Glomerular visceral epithelial cell (primary cell): ENCODE measurements around the gene SLC22A12.

Experiments
- DNase-seq: peaks from one replicate; pipeline ENCODE4 v3.0.0-alpha.2; 2016; ENCODE audit errors: extremely low spot score

Gene SLC22A12

DNA sequence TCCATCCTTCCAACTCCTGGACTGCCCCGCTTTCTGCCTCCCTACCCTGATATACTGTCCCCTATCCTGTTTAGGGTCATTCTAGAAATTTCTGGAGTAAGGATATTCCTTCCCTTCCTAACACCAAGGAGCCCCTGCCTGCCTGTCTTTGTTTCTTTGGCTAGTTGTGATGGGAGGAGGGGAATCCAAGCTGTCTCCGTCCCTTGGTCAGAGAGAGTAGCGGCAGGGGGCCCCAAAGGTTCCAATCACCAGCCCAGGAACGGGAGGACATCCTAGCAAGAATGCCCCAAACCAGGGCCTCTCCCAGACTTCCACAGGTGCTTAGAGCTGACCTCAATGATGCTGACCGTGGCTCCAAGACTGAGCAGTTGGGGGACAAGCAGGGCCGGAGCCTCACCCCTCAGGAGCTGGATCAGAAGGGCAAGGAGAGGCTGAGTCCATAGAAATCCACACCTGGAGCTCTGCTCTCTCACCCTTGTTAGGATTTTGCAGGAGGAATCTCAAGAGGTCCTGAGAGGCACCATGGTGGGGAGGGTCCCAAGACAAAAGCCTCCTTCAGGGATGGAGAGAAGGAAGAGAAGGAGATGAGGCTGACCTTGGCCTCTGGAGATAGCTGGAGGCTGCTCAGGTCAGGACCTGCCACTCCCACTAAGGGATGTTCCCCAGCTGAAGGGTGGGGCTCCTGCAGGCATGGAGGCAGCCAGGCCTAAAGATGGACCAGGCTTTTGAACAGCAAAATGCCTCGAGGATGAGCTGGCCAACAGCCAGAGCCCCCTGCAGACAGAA lies 13.6 kb downstream of the SLC22A12 start:
- no peak for DNase-seq

DNA sequence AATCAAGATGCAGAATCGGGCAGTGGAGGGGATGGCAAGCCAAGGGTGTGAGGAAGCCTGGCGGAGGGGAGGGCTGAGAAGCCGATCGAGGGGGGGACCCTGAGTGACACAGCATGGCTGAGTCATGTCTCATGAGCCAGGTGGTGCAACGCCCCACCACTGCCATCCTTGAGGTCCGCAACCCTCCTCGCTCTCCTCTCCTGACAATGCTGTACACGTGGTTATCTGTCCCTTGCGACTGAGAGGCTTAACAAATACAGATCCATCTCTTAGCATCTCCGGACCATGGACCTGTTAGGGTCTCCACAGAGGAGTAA lies 14.2 kb downstream of the SLC22A12 start:
- no peak for DNase-seq

DNA sequence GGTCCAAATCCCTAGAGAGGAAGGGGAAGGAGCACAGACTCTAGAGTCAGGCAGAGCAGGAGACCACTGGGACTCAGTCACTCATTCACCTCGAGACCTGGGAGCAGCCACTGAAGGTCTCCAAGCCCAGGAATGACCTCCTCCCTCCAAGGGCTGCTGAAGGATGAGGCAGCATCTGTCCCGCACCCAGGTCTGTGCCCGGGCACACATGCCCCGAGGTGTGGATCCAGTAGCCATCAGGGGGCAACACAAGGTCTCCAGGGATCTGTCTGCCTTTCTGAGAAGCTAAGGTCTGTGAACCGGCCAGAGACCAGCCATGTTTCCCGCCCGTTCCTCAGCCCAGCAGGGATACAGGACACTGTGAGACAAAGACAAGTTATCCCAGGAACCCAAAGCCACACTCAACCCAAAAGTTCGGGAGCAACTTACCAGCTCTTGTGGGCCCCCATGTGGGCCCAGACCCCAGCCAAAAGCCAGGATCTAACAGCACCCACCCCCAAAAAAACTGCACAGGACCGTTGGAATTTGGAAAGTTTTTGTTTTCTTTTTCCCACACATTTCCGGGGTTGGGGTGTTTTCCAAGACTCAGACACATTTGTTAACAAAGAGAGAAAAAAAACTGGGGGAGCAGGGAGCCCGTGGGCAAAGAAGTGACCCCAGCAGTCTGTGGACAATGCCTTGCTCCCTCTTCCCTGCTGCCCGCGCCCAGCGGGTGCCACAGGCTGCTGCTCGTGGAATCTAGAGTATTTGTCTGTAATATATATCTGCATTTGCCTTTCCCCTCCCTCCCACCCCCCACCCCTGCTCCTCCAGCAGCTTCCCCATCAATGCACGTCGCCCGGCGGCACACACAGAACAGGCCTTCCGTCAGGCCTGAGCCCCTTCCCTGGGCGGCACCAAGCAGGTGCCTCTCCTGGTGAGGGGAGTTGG lies 14.9 kb downstream of the SLC22A12 start:
- no peak for DNase-seq

DNA sequence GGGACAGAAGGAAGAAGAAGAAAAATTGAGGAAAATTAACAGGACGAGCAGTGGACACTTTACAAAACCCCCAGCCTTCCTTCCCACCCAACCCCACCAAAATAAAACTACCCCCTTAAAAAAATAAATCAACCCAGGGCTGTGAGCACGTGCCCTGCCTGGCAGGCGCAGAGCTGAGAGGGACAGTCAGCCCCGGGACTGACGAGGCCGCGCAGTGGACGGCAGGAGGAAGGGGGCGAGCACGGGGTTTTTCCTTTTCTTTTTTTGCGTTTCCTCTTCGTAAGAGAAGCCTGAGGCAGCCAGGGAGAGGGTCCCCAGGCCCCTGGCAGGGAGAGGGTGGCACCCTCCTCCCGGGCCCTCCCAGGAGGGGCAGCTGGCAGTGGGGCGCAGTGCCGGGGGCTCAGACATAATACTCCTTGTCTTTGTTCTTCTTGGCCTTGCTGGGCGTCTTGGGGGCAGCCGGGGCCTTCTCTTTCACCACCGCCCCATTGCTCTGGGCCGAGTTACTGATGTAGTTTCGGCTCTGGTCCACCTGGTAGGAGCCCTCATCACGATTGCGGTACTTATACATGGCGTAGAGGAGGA lies 15.9 kb downstream of the SLC22A12 start:
- DNase-seq, result no peak

DNA sequence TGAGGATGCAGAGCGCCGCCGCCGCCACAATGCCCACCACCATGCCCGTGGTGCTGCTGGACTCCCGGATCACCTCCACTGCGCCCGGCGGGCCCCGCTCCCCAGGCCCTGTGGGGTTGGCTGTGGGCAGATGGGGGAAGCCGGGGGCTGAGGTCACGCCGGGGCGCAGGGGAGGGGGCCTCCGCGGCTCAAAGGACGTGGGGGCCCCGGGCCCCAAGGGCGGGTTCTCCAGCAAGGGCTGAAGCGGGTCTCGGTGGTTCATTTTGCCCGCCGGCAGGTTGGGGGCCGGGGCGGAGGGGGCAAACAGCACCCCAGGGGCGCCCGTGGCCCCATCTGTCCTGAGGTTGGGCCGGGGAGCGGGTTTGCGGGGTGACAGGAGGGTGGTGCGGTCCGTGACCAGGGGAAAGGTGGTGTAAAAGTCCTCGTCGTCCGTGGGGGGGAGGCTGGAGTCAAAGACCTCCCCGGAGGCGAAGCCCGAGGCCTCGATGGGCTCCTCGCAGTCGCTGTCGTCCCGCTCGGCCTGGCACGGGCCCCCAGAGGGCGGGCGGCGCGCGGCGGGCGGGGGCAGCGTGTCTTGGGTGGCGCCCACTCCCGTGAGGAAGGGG lies 16.5 kb downstream of the SLC22A12 start:
- DNase-seq, result no peak

DNA sequence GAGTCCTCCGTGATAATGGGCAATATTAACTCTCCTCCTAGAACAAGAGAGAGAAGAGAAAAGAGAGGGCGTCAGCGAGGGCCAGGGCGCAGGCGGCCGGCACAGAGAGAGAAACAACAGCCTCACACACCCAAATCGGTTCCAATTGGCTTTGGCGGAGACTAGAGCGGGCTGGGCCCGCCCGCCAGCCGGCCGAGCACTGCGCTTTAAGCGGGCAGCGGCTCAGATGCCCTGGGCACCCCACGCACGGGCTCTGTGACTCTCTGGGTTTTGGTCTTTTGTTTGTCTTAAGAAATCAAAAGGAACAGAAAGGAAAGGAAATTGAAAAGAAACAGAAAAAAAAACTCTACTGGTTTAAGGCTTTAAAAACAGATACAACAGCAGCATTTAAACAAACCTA lies 17.0 kb downstream of the SLC22A12 start:
- no peak for DNase-seq

DNA sequence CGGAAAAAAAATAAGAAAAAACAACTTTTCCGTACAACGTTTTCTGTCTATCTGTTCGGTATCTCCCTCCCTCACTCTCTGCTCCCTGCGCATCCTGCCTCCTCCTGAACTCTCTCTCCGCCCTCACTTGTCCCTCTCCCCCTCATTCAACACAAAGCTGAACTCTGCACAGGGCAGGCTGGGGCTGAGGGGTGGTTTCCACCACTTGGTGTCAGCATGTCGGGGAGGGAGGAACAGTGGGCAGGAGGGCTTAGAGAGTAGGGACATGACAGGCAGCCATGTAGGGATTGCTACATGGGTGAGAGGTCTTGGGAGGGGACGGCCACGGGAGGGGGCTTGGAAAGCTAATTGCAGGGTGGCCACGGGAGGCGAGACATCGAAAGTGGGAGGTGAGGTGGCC lies 17.6 kb downstream of the SLC22A12 start:
- DNase-seq, result no peak

DNA sequence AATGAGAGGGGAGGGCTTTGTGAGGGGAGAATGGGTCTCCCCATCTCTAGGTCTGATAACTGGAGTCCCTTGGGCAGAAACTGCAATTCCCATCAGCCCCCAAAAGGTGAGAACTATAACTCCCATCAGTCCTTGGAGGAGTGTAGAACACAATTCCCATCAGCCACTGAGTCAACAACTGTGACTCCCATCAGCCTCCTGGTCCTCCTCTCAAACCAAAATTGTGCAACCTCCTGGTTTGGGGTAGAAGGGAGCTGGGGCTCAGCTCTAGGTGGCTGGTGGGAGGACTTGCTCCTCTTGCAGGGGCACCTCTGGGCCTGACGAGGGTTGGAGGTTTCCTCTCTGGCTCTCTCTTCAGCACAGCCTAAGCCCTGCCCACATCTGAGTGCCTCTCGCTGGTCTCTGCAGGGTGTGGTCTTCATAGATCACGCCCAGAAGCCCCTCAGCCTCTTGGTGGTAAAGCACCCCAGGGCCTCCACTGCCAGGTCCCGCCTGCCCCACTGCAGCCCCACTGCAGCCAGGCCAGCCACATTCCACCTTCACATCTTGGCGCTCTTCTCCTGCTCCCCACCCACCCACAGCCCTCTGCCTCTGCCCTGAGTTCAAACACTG lies 18.5 kb downstream of the SLC22A12 start:
- no peak for DNase-seq

DNA sequence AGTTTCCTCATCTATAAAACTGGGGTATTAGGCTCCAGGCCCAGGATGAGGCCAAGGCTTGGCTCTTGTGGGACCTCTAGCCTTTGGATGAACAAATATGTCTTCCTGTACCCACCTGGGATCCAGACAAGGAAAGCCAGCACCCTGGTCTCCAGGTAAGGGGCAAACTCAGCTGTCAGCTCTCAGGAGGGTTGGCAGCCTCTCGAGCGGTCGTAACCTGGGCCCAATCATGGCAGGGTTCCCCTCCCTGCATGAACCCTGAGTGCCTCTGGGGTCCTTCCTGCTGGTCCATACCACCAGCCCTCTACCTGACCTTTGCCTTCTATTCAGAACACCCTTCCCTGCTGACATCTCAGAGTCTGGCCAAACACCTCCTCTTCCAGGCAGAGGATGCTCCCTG lies 19.6 kb downstream of the SLC22A12 start:
- DNase-seq, result no peak

DNA sequence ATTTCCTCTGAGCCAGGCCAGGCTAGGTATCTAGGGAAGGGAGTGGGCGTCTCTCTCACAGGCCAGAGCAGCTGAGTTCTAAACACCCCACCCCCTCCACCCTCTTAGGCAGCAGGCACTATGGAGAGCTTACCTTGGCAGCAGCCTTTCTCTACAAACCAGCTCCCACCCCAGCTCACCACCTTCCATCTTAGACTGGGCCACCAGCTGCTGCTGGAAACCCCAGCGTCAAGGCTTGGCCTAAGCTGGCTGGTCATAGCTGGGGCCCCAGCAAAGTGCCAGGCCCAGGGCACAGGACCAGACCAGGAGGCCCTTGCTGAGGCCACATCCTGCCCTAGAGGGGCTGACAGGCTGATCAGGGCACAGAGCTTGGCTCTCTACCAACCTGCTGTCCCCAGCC lies 20.2 kb downstream of the SLC22A12 start:
- no peak for DNase-seq

DNA sequence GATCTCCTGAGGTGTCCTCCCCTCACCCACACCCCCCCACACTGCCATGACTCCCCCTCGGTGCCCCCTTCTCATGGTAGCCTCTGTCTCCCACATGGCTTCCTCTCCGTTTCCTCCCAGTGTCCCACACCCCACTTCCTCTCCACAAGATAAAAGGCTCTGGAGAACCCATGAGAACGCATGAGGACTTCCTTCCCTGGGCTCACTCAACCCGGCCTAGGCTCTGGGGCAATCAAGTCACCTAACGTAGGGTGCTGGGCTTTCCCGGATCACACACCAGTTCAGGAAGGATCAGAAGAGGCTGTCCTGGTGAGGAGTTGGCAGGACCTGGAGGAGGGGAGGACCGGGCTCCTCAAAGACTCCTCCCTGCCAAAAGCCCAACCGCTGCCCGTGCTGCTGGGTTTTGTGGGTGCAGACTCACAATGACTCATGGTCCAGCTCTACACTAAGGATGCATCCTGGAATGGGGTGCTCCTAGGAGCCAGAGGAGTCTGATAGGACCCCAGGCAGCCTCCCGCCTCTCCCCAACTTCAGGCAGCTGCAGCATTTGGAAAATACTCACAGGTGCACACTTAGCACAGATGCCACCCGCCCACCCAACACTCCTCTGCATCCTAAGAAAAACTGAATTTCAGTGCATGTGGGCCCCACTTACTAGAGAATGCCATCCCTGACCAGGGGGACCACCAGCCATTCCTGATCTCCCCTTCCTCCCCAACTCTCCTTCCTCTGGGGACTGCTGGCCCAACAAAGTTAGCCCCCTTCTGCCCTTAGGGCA lies 21.0 kb downstream of the SLC22A12 start:
- DNase-seq, result no peak

DNA sequence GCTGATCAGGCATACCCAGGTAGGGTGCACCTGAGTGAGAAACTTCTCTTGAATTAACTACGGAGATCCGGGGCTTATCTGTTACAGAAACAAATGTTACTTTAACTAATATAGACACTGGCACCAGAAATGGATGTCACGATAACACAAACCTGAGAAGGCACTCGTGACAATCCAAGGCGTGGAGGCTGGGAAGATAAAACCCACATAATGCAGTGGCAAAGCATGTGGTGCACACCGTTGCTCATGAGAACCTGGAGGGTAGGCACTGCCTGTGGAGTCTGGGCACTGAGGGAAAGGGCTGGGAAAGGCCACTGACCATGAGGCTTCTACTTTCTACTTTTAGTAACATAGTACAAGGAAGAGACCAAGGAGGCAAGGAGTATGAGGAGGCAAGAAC lies 22.6 kb downstream of the SLC22A12 start:
- DNase-seq, result no peak

DNA sequence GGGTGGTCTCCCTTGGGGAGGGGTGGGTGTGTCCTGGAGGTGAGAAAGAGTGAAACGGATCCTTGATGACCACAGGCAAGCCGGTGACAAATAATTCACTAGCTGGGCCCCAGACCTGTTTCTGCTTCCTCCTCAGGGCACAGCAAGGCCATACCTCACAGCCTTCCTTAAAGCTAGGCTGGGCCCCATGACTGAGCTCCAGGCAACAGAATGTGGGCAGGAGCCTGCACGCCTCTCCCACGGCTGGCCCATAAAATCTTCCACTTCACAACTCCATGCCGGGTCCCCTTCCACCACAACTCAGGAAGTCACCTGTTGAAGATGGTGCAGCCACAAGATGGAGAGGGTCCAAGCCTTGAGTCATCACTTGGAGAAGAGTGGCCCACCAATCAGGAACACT lies 23.9 kb downstream of the SLC22A12 start:
- no peak for DNase-seq

DNA sequence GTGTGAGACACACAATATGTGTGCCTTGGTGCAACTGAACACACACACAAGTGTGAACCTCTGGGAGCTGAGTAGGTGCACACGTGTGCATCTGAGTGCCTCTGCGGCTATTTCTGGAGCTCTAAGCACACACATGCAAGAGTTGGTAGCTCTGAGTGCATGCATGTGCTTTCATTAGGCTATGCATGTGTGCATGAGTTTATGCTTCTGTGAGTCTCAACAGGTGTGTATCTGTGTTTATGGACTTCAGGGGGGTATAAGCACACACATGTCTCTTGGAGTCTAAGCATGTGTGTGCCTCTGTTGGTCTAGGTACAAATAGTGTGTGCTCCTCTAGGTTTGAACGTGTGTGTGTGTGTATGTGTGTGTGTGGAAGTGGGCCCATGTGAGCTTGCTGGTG lies 25.8 kb downstream of the SLC22A12 start:
- DNase-seq, result no peak

DNA sequence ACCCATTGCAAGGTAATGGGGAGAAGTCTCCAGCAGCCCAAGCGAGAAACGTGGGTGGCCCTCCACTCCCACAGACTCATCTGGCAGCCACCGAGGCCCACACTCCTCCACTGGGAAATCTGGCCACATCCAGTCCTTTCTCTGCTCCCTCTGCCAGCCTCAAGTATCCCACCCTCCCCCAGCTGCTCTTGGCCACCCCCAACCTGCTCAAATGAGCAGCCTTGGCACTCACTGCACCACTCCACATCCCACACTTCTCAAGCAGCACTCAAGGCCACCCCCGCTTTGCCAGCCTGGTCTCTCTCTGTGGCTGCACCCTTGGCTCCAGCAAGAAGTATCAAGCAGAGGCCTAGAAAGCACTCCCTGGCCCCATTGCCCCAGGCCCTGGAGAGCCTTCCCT lies 28.2 kb downstream of the SLC22A12 start:
- no peak for DNase-seq

DNA sequence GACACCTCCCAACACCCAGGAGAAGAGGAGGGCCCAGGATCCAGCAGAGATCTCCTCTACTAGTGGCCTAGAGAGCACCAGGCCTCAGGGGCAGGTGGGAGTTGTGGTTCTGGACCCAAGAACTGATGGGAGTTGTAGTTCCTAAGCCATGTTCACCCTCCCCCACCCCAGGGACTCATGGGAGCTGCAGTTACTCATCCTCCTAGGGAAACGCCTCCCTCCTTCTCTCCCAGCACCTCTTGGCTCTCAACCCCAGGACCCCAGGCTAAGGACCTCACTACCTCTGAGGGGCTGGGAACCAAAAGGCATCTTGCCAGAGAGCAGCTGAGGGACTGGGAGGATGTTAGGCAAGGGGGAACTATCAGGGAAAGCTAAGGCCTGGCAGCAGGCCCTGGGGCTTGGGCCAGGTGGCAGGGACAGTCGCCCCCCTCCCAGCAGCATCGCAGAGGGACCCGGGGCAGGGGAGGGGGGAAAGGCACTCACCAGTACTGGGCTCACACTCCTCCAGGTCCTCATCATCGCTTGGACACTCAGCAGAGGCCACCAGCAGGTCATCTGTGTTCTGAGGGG lies 28.9 kb downstream of the SLC22A12 start:
- no peak for DNase-seq

DNA sequence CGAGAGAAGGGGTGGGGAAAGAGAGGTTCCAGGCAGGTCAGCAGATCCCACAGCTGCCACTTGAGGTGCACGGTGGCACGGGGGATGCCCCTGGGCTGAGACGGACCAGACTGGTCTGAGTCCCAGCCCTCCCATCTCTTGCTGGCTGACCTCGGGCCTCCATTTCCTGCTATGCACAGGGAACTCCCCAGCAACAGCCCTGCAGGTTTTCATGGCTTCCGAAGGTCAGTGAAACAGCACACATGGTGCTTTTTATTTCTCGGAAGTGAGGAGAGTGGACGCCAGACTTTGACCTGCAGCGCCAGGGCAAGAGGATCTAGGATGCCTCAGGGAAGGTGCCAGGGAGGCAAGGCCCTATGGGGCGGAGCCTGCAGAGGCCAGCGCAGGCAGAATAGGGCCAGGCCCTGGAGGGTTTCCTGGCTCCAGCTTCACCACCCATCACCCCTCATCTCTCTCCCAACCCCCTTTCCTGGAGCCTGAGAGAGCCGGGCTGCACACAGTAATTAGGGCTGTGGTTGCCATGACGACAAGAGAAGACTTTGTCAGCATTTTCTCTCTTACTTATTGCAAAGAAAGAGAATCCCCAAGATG lies 29.5 kb downstream of the SLC22A12 start:
- DNase-seq, result no peak

DNA sequence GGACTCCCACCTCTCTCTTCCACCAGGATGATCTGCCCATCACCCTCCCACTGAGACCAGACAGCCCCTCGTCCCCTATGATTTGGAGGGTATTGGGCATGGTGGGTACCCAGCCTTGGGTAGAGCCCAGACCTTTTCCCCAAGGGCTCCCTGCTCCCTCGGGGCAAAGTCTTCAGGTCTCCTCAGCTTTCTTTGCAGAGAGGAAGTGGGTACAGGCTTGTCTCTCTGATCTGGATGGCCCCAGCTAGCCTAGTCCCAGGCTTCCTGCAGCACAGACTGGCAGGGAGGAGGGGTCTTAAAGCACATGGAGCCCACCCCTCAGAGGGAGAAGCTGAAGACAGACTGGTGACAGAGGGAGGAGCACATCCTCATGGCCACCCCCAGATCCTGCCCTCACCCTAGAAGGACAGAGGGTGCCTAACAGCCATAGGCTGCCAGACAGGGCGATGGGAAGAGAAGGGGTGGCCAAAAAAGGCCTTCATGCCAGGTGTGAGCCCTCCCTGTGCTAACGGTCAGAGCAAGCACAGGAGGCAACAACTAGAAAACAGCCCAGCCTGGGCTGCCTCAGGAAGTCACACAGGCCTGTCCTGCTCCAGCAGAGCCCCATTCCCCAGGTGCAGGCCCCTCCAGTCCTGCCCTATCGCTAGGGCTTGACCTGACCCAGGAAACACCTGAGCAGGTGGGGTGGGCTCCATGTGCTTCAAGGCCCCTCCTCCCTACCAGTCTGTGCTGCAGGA lies 30.4 kb downstream of the SLC22A12 start:
- DNase-seq, result no peak

DNA sequence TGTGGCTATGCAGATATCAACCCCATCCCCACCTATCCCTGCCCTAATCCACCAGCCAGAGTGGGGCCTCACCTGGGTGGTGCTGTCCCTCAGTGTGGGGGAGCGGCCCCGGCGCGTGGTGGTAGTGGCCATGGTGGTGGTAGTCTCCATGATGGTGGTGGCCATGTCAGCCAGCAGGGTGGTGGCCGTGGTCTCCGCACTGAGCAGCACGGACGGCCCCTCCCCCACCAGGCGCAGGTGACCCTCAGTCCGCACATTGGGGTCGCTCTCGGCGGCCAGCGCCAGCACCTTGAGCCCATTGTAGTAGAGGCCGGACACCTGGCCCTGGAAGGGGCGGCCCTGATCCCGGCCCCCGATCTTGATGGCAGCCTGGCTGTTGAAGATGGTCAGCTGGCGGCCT lies 31.7 kb downstream of the SLC22A12 start:
- DNase-seq, result no peak
